PC-3 (cell line): ENCODE measurements around the gene DSCAM.

Experiments used
- CTCF ChIP-seq: fragments of 300-600 bp; sonication (generic); conservative IDR thresholded peaks from 2 replicates; pipeline ENCODE4 v1.5.1; 2017; ENCODE audit warnings: antibody characterized with exemption, low read depth, mild to moderate bottlenecking, low read length
- EZH2 ChIP-seq: fragments of 300-600 bp; sonication (generic); IDR thresholded peaks from one replicate; pipeline ENCODE4 v1.6.1; 2017; ENCODE audit warnings: antibody characterized with exemption, mild to moderate bottlenecking, low read length; ENCODE audit not compliant: unreplicated experiment
- EZH2phosphoT487 ChIP-seq: fragments of 300-600 bp; sonication (generic); IDR thresholded peaks from 2 replicates; pipeline ENCODE4 v1.6.1; 2018; ENCODE audit warnings: mild to moderate bottlenecking, antibody characterized with exemption, low read length, borderline replicate concordance

- TF ChIP-seq CTCF = no peak
- TF ChIP-seq EZH2 = no peak
- TF ChIP-seq EZH2phosphoT487 = no peak
Observed at GRCh38 chr21:40043866-40044265, 803.1 kb downstream of the DSCAM start.
